Common myeloid progenitor, CD34-positive (primary cell): ENCODE data around the gene LGR6.

Experiments
- CTCF ChIA-PET: fragments of 350-600 bp; sonication (Branson Sonifier 250); formaldehyde crosslinking; loops from one replicate; lab custom pipeline; 2021; ENCODE audit warnings: antibody characterized with exemption; lab: Charles Lee
- POLR2A ChIA-PET: fragments of 350-600 bp; sonication (Branson Sonifier 250); formaldehyde crosslinking; loops from one replicate; lab custom pipeline; 2021; ENCODE audit warnings: antibody characterized with exemption; lab: Charles Lee
- DNase-seq, 3 donors: peaks; one replicate each; pipeline versions ENCODE4 v3.0.0 to v3.0.0-alpha.2; 2013
- H3K27ac ChIP-seq, 2 experiments: 1 replicate in 1 of 2; 2 replicates in 1 of 2; pipeline ENCODE4 v1.7.0; 2013; ENCODE audit warnings: inconsistent platforms in 2 of 2, low read length in 2 of 2, mild to moderate bottlenecking in 2 of 2, low read depth in 1 of 2, moderate library complexity in 1 of 2; ENCODE audit not compliant: severe bottlenecking in 2 of 2, insufficient read depth in 1 of 2, poor library complexity in 1 of 2
- H3K27me3 ChIP-seq, 5 experiments: replicated peaks in 2 of 5; 1 replicate in 3 of 5; 2 replicates in 2 of 5; pipeline versions ENCODE4 v1.6.1 to v1.7.0; 2013; ENCODE audit warnings: low read length in 4 of 5, mild to moderate bottlenecking in 2 of 5, moderate library complexity in 2 of 5, inconsistent platforms in 1 of 5; ENCODE audit not compliant: insufficient read depth in 5 of 5, control insufficient read depth in 4 of 5
- H3K36me3 ChIP-seq, 4 experiments: 1 replicate in 2 of 4; 2 replicates in 2 of 4; pipeline versions ENCODE4 v1.6.1 to v1.7.0; 2013; ENCODE audit warnings: low read length in 3 of 4, control low read depth in 1 of 4, mild to moderate bottlenecking in 1 of 4; ENCODE audit not compliant: control insufficient read depth in 4 of 4, insufficient read depth in 4 of 4
- H3K4me1 ChIP-seq, 4 experiments: 1 replicate in 3 of 4; 2 replicates in 1 of 4; pipeline versions ENCODE4 v1.6.1 to v1.7.1; 2013; ENCODE audit warnings: low read length in 3 of 4, mild to moderate bottlenecking in 3 of 4, control low read depth in 1 of 4, inconsistent platforms in 1 of 4, moderate library complexity in 1 of 4; ENCODE audit not compliant: control insufficient read depth in 4 of 4, insufficient read depth in 4 of 4; ENCODE audit errors: control extremely low read depth in 1 of 4
- H3K4me3 ChIP-seq, 7 experiments: 1 replicate in 4 of 7; 2 replicates in 3 of 7; pipeline versions ENCODE4 v1.5.1 to v1.7.0; 2013; ENCODE audit warnings: mild to moderate bottlenecking in 7 of 7, low read length in 6 of 7, moderate library complexity in 6 of 7, inconsistent platforms in 2 of 7, low read depth in 2 of 7, control low read depth in 1 of 7; ENCODE audit not compliant: insufficient read depth in 4 of 7, control insufficient read depth in 1 of 7; ENCODE audit errors: extremely low read depth in 1 of 7
- H3K9me3 ChIP-seq, 5 experiments: 1 replicate in 4 of 5; 2 replicates in 1 of 5; pipeline versions ENCODE4 v1.6.1 to v1.7.1; 2013; ENCODE audit warnings: low read length in 4 of 5, mild to moderate bottlenecking in 2 of 5, inconsistent platforms in 1 of 5, low read depth in 1 of 5, moderate library complexity in 1 of 5; ENCODE audit not compliant: control insufficient read depth in 4 of 5, insufficient read depth in 2 of 5; ENCODE audit errors: control extremely low read depth in 1 of 5
- WGBS: methylation state at CpG from one replicate; pipeline ENCODE4 v1.1.5; 2013; ENCODE audit not compliant: insufficient coverage; 5-methylcytosine and 5-hydroxymethylcytosine counted together

The LGR6 gene

GRCh38 chr1:202184750-202185460 lies 8.7 kb upstream of the LGR6 start:
- Histone ChIP-seq H3K9me3 (no peaks in the 10 kb centered on the region), H3K27me3 (no peaks in the 10 kb centered on the region), H3K36me3 (no peaks in the 10 kb centered on the region), H3K4me1 (peaks cover 0 to 3% (median 1%) of the 10 kb centered on the region in 4 experiments), H3K4me3 (no peak overlapping the region), H3K27ac (no peak overlapping the region)
- 29% methylated on average over 15 of the region's 19 CpGs for WGBS
- POLR2A ChIA-PET = no interaction called here
- CTCF ChIA-PET = interaction anchor here (0.8 to 10.1 kb wide), 18 partner anchors 8 to 143 kb away, joined by 3 to 119 read pairs (median 4); partner anchors contain the start of gene PTPN7
- peak; percentile 82 to 87 (median 86) for DNase-seq

- Histone ChIP-seq H3K27ac (no peak overlapping the region), H3K36me3 (no peaks in the 10 kb centered on the region), H3K4me1 (peaks cover 0 to 3% (median 1%) of the 10 kb centered on the region in 4 experiments), H3K4me3 (no peak overlapping the region), H3K9me3 (no peaks in the 10 kb centered on the region), H3K27me3 (no peaks in the 10 kb centered on the region)
- 91% methylated on average over 3 of the region's 7 CpGs for WGBS
- POLR2A ChIA-PET = no interaction called here
- CTCF ChIA-PET = interaction anchor here (0.7 to 10.1 kb wide), 17 partner anchors 9 to 537 kb away, joined by 3 to 119 read pairs (median 5); partner anchors contain the start of gene PTPN7
- DNase-seq = no peak
Measured at GRCh38 chr1:202186327-202186726, 7.3 kb upstream of the LGR6 start.

GRCh38 chr1:202187041-202187671 lies 6.4 kb upstream of the LGR6 start:
- no peaks in the 10 kb centered on the region for H3K9me3 ChIP-seq
- 73% methylated on average over 5 of the region's 8 CpGs for WGBS
- H3K27me3 ChIP-seq = no peaks in the 10 kb centered on the region
- CTCF ChIA-PET = interaction anchor here (0.7 to 10.1 kb wide), 14 partner anchors 8 to 536 kb away, joined by 3 to 119 read pairs (median 6); partner anchors contain the start of gene PTPN7
- no peaks in the 10 kb centered on the region for H3K36me3 ChIP-seq
- no peak overlapping the region for H3K4me3 ChIP-seq
- DNase-seq = no peak
- no peak overlapping the region for H3K27ac ChIP-seq
- POLR2A ChIA-PET = no interaction called here
- H3K4me1 ChIP-seq = peaks cover 0 to 3% (median 1%) of the 10 kb centered on the region in 4 experiments

- Histone ChIP-seq H3K4me3 (no peak overlapping the region), H3K36me3 (no peaks in the 10 kb centered on the region), H3K4me1 (peaks cover 0 to 3% (median 1%) of the 10 kb centered on the region in 4 experiments), H3K27me3 (peaks cover 0 to under 1% (median under 1%) of the 10 kb centered on the region in 5 experiments), H3K27ac (no peak overlapping the region), H3K9me3 (no peaks in the 10 kb centered on the region)
- no peak for DNase-seq
- 90% methylated on average over 3 of the region's 8 CpGs for WGBS
- ChIA-PET POLR2A (no interaction called here), CTCF (interaction anchor here (1.0 to 10.1 kb wide), 11 partner anchors 8 to 129 kb away, joined by 3 to 119 read pairs (median 8); partner anchors contain the start of gene PTPN7)
Measured at GRCh38 chr1:202187697-202188407, 5.7 kb upstream of the LGR6 start.

- DNase-seq = peak; percentile 60 to 80 (median 72)
- Histone ChIP-seq H3K4me1 (peaks cover 0 to 15% (median 10%) of the 10 kb centered on the region in 4 experiments), H3K36me3 (no peaks in the 10 kb centered on the region), H3K27me3 (peaks cover 0 to 14% (median 8%) of the 10 kb centered on the region in 5 experiments), H3K9me3 (no peaks in the 10 kb centered on the region), H3K4me3 (no peak overlapping the region), H3K27ac (no peak overlapping the region)
- ChIA-PET POLR2A (interaction anchor here (0.6 kb wide), 1 partner anchor 535 kb away, joined by 4 read pairs; no protein-coding TSS in a partner anchor), CTCF (interaction anchor here (0.7 to 10.1 kb wide), 23 partner anchors 8 to 537 kb away, joined by 3 to 119 read pairs (median 4); partner anchors contain the start of gene PTPN7)
- WGBS = 63% methylated on average over 12 of the region's 20 CpGs
Measured at GRCh38 chr1:202189001-202189790, 4.4 kb upstream of the LGR6 start.
